CD4-positive, CD25-positive, alpha-beta regulatory T cell (primary cell): ENCODE results near the gene CCR5. TPM values are rescaled to one million over a fixed set of nuclear protein-coding genes. Genes with fewer than 3 reads are reported as not detected.
A peak's percentile ranks its signal among the peaks of the same experiment; 100 is the strongest.

Experiments used
- ATAC-seq, 2 donors: fragments of 150-1000 bp; cut with Tn5 transposase; one replicate each; pipeline ENCODE4 v1.10.0; 2021; ENCODE audit warnings: low read depth in 2 of 2, moderate number of reproducible peaks in 2 of 2, moderate library complexity in 1 of 2
- DNase-seq, 3 donors: peaks; one replicate each; pipeline versions ENCODE4 v3.0.0 to v3.0.0-alpha.2; 2012 to 2022; ENCODE audit warnings: mixed read lengths in 1 of 3
- H3K27ac ChIP-seq: one replicate; pipeline ENCODE4 v1.7.0; 2013; ENCODE audit warnings: mild to moderate bottlenecking, low read length; ENCODE audit not compliant: insufficient read depth, poor library complexity, severe bottlenecking
- H3K27me3 ChIP-seq: one replicate; pipeline ENCODE4 v1.7.0; 2013; ENCODE audit warnings: low read length; ENCODE audit not compliant: control insufficient read depth, insufficient read depth
- H3K36me3 ChIP-seq: one replicate; pipeline ENCODE4 v1.7.0; 2013; ENCODE audit warnings: mild to moderate bottlenecking, low read length, moderate library complexity; ENCODE audit not compliant: control insufficient read depth, insufficient read depth
- H3K4me1 ChIP-seq: 2 replicates; pipeline ENCODE4 v1.7.0; 2013; ENCODE audit warnings: mild to moderate bottlenecking, low read length; ENCODE audit not compliant: insufficient read depth, control insufficient read depth, poor library complexity, severe bottlenecking
- H3K4me3 ChIP-seq: one replicate; pipeline ENCODE4 v1.7.0; 2013; ENCODE audit warnings: low read depth, mild to moderate bottlenecking, low read length, moderate library complexity
- H3K9me3 ChIP-seq, 2 experiments: 1 replicate in 1 of 2; 2 replicates in 1 of 2; pipeline ENCODE4 v1.7.0; 2013; ENCODE audit warnings: low read length in 2 of 2, mild to moderate bottlenecking in 1 of 2, moderate library complexity in 1 of 2; ENCODE audit not compliant: control insufficient read depth in 2 of 2
- H3K27ac Mint-ChIP-seq, 3 donors: one replicate each; pipeline ENCODE4 v1.8.0; 2020 to 2022; ENCODE audit warnings: mild to moderate bottlenecking in 3 of 3, mixed read lengths in 3 of 3, moderate library complexity in 2 of 3
- H3K27me3 Mint-ChIP-seq: one replicate; pipeline ENCODE4 v1.8.0; 2022; ENCODE audit warnings: mild to moderate bottlenecking, mixed read lengths
- H3K36me3 Mint-ChIP-seq: one replicate; pipeline ENCODE4 v1.8.0; 2020; ENCODE audit warnings: mixed read lengths
- H3K4me1 Mint-ChIP-seq, 4 donors: one replicate each; pipeline ENCODE4 v1.8.0; 2020 to 2022; ENCODE audit warnings: mixed read lengths in 4 of 4, mild to moderate bottlenecking in 1 of 4
- H3K4me3 Mint-ChIP-seq, 4 donors: one replicate each; pipeline ENCODE4 v1.8.0; 2020 to 2022; ENCODE audit warnings: mild to moderate bottlenecking in 4 of 4, mixed read lengths in 4 of 4, moderate library complexity in 3 of 4
- H3K9me3 Mint-ChIP-seq, 7 donors: one replicate each; pipeline ENCODE4 v1.8.0; 2020 to 2022; ENCODE audit warnings: mixed read lengths in 7 of 7, mild to moderate bottlenecking in 3 of 7, moderate library complexity in 2 of 7
- polyA plus RNA-seq, 4 donors: library from polyadenylated mRNA; unstranded; fragments of 300-500 nt; fragmentation: Illumina TruSeq; gene quantifications; one replicate each; pipeline ENCODE4 v1.2.3, GENCODE V29; 2021
- total RNA-seq: library from RNA; stranded (reverse); gene quantifications from one replicate; pipeline ENCODE4 v1.2.3, GENCODE V29; 2022

The CCR5 gene
- total and polyA plus RNA-seq, 5 donors from 2014 or later, result 10.9 to 18.6 (median 15.8) TPM

DNA sequence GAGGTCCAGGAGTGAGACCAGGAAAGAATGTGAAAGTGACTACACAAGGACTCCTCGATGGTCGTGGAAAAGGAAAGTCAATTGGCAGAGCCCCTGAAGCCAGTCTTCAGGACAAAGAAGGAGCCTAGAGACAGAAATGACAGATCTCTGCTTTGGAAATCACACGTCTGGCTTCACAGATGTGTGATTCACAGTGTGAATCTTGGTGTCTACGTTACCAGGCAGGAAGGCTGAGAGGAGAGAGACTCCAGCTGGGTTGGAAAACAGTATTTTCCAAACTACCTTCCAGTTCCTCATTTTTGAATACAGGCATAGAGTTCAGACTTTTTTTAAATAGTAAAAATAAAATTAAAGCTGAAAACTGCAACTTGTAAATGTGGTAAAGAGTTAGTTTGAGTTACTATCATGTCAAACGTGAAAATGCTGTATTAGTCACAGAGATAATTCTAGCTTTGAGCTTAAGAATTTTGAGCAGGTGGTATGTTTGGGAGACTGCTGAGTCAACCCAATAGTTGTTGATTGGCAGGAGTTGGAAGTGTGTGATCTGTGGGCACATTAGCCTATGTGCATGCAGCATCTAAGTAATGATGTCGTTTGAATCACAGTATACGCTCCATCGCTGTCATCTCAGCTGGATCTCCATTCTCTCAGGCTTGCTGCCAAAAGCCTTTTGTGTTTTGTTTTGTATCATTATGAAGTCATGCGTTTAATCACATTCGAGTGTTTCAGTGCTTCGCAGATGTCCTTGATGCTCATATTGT is 10.8 kb upstream of the CCR5 start:
- Histone ChIP-seq H3K9me3 (no peaks in the 10 kb centered on the region), H3K36me3 (no peaks in the 10 kb centered on the region), H3K27ac (peak overlapping the region; percentile 34), H3K4me3 (peak overlapping the region; percentile 29), H3K27me3 (no peaks in the 10 kb centered on the region), H3K4me1 (peaks cover 18% of the 10 kb centered on the region)
- ATAC-seq (peak; percentile 47 to 63), DNase-seq (peak in 1 of 3 donors; percentile 55)
- Mint-ChIP-seq H3K36me3 (no peaks in the 10 kb centered on the region), H3K4me3 (peak overlapping the region in 3 of 4 donors; percentile 3 to 61 (median 36)), H3K27ac (peak overlapping the region in 2 of 3 donors; percentile 44 to 78), H3K4me1 (peaks cover 16 to 50% (median 26%) of the 10 kb centered on the region in 4 donors), H3K9me3 (peaks cover 0 to 3% (median 0%) of the 10 kb centered on the region in 7 donors), H3K27me3 (peaks cover 4% of the 10 kb centered on the region)

DNA sequence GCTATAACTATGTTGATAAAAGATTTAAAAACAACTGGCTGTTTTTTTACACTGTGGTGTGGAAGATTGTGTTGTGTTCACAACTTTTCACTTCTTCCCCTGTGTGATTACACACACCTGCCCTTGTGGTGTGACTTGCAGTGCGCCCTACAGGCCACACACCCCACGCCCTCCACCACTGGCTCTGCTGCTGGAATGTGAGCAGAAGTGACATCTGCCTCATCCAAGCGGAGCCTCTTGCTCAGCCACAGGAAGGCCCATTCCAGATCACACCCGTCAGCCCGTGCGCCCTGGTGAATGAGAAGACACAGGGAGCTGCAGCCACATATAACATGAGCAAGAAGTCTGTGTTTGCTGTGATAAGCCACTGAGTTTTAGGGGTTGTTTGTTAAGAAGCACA is 9.8 kb upstream of the CCR5 start:
- DNase-seq (no peak), ATAC-seq (peak in 1 of 2 donors; percentile 30)
- Mint-ChIP-seq H3K9me3 (peaks cover 0 to 1% (median 0%) of the 10 kb centered on the region in 7 donors), H3K27me3 (no peaks in the 10 kb centered on the region), H3K4me1 (peaks cover 10 to 43% (median 26%) of the 10 kb centered on the region in 4 donors), H3K27ac (peak overlapping the region in 2 of 3 donors; percentile 1 to 80), H3K4me3 (peak overlapping the region in 1 of 4 donors; percentile 36), H3K36me3 (no peaks in the 10 kb centered on the region)
- Histone ChIP-seq H3K27me3 (no peaks in the 10 kb centered on the region), H3K27ac (no peak overlapping the region), H3K4me3 (peak overlapping the region; percentile 29), H3K36me3 (no peaks in the 10 kb centered on the region), H3K9me3 (no peaks in the 10 kb centered on the region), H3K4me1 (peaks cover 18% of the 10 kb centered on the region)

DNA sequence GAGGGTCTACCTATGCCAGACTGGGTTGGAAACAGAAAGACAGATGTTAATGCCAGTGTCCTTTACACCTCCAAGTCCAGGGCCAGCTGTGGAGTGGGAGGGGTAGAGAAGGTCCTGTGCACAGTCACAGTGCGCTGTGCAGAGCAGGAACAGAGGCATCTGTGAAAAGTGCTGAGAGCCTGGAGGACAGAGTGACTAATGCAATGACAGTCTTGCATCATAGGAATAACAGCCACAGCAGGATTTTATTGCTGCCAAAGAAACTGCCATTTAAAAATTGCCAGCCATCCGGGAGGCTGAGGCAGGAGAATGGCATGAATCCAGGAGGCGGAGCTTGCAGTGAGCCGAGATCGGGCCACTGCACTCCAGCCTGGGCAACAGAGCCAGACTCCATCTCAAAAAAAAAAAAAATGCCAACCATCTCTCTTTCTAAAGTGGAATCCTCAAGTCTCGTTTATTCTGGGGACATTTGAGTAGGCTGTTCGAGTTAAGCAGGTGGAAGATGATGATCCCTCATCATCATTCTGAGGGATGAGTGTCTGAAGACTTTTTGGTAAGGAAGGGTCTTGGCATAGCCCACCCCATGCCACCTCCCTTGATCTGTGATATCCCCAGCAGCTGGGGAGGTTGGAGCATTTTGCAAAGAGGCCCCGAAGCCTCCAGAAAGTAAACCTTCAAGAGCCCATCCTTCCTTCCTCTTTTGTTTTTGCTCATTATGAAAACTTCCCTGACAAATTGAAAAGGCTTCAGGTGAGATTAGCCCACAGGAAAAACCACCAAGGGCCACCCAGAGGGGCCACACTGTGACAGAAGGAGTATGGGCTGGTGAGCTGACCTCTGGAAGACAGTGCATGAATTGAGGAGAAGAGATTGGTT is 9.1 kb upstream of the CCR5 start:
- Histone ChIP-seq H3K9me3 (no peaks in the 10 kb centered on the region), H3K4me3 (no peak overlapping the region), H3K4me1 (peaks cover 18% of the 10 kb centered on the region), H3K27ac (no peak overlapping the region), H3K27me3 (no peaks in the 10 kb centered on the region), H3K36me3 (no peaks in the 10 kb centered on the region)
- no peak for ATAC-seq
- H3K4me1 Mint-ChIP-seq, result peaks cover 10 to 41% (median 26%) of the 10 kb centered on the region in 4 donors
- no peaks in the 10 kb centered on the region for H3K36me3 Mint-ChIP-seq
- H3K4me3 Mint-ChIP-seq, result peak overlapping the region in 2 of 4 donors; percentile 33 to 36
- no peaks in the 10 kb centered on the region for H3K9me3 Mint-ChIP-seq
- H3K27ac Mint-ChIP-seq, result peak overlapping the region in 2 of 3 donors; percentile 1 to 80
- H3K27me3 Mint-ChIP-seq, result no peaks in the 10 kb centered on the region
- no peak for DNase-seq

DNA sequence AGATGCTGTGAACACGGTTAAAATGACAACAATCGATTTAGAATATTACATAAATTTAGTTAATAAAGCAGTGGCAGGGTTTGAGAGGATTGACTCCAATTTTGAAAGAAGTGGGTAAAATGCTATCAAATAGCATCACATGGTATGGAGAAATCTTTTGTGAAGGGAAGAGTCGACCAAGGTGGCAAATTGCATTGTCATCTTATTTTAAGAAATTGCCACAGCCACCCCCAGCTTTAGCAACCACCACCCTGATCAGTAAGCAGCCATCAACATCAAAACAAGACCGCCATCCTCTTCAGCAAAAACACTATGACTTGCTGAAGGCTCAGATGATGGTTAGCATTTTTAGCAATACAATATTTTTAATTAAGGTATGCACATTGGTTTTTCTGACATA is 5.7 kb upstream of the CCR5 start:
- no peak for ATAC-seq
- H3K27me3 Mint-ChIP-seq, result no peaks in the 10 kb centered on the region
- no peaks in the 10 kb centered on the region for H3K9me3 Mint-ChIP-seq
- peaks cover 14 to 48% (median 35%) of the 10 kb centered on the region in 4 donors for H3K4me1 Mint-ChIP-seq
- H3K36me3 Mint-ChIP-seq, result no peaks in the 10 kb centered on the region
- Histone ChIP-seq H3K4me3 (no peak overlapping the region), H3K4me1 (peaks cover 28% of the 10 kb centered on the region), H3K27ac (no peak overlapping the region), H3K36me3 (no peaks in the 10 kb centered on the region), H3K27me3 (no peaks in the 10 kb centered on the region), H3K9me3 (no peaks in the 10 kb centered on the region)
- no peak overlapping the region for H3K4me3 Mint-ChIP-seq
- peak overlapping the region in 1 of 3 donors; percentile 33 for H3K27ac Mint-ChIP-seq
- DNase-seq, result no peak

DNA sequence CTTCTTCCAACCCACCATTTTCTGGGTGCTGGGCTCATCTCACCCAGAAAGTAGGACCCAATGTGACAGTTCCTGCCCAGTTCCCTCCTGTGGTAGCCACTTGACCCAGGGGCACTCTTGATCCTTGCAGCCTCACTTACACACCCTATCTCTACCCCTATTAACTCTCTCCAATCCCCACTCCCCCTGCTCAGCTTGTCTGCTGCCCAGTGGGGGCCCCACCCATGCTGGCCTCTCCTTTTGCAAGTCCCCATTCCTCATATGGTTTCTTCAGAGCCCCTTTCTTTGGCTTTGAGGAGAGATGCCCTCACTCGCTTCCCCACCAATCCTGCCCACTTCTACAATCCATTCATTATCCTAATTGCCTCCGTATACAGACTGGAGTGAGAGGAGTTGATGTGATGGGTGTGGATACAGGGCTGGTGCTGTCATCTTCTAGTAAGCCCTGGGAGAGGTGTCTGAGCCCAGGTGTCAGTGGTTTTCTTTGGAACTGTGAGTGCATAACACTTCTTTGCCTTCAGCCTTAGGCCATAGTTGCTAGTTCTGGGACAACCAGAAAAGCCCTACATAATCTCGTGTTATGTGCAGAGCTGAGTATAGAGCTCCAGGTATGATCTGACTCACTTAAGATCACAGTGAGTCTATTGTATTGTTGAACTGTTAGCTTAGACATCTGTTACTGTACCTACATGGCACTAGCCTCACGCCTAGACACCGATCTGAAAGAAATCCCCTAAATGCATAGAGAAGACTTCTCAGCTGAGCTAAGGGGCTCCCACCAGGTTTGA is 4.8 kb upstream of the CCR5 start:
- H3K27ac Mint-ChIP-seq, result no peak overlapping the region
- no peak overlapping the region for H3K27ac ChIP-seq

DNA sequence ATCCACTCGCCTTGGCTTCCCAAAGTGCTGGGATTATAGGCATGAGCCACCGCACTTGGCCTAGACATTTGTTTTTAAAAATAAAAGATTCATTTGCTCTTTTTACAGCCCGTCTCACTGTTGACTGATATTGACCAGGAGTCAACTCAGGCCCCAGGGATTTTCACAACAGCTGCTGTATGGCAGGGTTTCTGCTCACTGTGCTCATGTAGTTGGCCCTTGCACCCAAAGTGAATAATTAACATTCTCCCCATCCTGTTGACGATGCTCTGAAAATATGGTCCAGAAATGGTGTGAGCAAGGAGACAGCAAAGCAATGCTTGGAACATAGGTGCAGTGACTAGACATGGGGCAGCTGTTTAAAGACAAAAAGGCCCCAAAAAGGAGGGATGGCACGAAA is 2.9 kb upstream of the CCR5 start:
- H3K27me3 Mint-ChIP-seq, result no peaks in the 10 kb centered on the region
- peaks cover 16 to 54% (median 38%) of the 10 kb centered on the region in 4 donors for H3K4me1 Mint-ChIP-seq
- H3K4me3 Mint-ChIP-seq, result peak overlapping the region in 1 of 4 donors; percentile 76

More for the DNA sequence above, 4.8 kb upstream of the CCR5 start:
- DNase-seq (no peak), ATAC-seq (no peak)
- Histone ChIP-seq H3K4me3 (no peak overlapping the region), H3K4me1 (peaks cover 32% of the 10 kb centered on the region), H3K9me3 (no peaks in the 10 kb centered on the region), H3K27me3 (no peaks in the 10 kb centered on the region), H3K36me3 (no peaks in the 10 kb centered on the region)
- peaks cover 15 to 46% (median 39%) of the 10 kb centered on the region in 4 donors for H3K4me1 Mint-ChIP-seq
- no peaks in the 10 kb centered on the region for H3K27me3 Mint-ChIP-seq
- no peaks in the 10 kb centered on the region for H3K9me3 Mint-ChIP-seq
- no peaks in the 10 kb centered on the region for H3K36me3 Mint-ChIP-seq
- H3K4me3 Mint-ChIP-seq, result no peak overlapping the region

DNA sequence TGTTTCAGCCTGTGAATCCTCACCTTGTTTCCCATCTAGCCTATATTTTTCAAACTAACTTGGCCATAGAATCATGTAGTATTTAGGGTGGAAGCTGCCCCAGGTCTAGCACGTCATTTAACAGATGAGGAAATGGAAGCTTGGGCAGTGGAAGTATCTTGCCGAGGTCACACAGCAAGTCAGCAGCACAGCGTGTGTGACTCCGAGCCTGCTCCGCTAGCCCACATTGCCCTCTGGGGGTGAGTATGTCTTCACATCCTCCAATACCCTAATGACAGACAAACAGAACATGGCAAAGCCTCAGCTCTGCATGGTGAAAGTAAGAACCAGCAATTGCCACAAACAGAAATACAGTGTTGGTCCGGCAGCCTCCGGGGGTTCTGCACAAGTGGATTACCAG is 2.2 kb upstream of the CCR5 start:
- Mint-ChIP-seq H3K27ac (peak overlapping the region; percentile 84 to 90 (median 89)), H3K4me3 (peak overlapping the region in 3 of 4 donors; percentile 36 to 76 (median 57)), H3K9me3 (peaks cover 0 to 1% (median 0%) of the 10 kb centered on the region in 7 donors), H3K27me3 (no peaks in the 10 kb centered on the region), H3K36me3 (no peaks in the 10 kb centered on the region), H3K4me1 (peaks cover 16 to 54% (median 44%) of the 10 kb centered on the region in 4 donors)
- H3K9me3 ChIP-seq, result no peaks in the 10 kb centered on the region
- peak overlapping the region; percentile 64 for H3K4me3 ChIP-seq
- H3K36me3 ChIP-seq, result no peaks in the 10 kb centered on the region
- no peaks in the 10 kb centered on the region for H3K27me3 ChIP-seq
- DNase-seq (peak; percentile 17 to 88 (median 66)), ATAC-seq (peak; percentile 74 to 79)
- H3K27ac ChIP-seq, result peak overlapping the region; percentile 82
- H3K4me1 ChIP-seq, result peaks cover 52% of the 10 kb centered on the region

More for the DNA sequence above, 2.9 kb upstream of the CCR5 start:
- ATAC-seq, result no peak
- DNase-seq, result no peak
- peaks cover 46% of the 10 kb centered on the region for H3K4me1 ChIP-seq
- no peaks in the 10 kb centered on the region for H3K27me3 ChIP-seq
- H3K36me3 Mint-ChIP-seq, result no peaks in the 10 kb centered on the region
- no peak overlapping the region for H3K4me3 ChIP-seq
- H3K27ac Mint-ChIP-seq, result peak overlapping the region; percentile 84 to 90 (median 89)
- H3K9me3 Mint-ChIP-seq, result no peaks in the 10 kb centered on the region
- no peaks in the 10 kb centered on the region for H3K9me3 ChIP-seq
- peak overlapping the region; percentile 82 for H3K27ac ChIP-seq
- H3K36me3 ChIP-seq, result no peaks in the 10 kb centered on the region
